ENCODE data around the gene DGKH.

DNA sequence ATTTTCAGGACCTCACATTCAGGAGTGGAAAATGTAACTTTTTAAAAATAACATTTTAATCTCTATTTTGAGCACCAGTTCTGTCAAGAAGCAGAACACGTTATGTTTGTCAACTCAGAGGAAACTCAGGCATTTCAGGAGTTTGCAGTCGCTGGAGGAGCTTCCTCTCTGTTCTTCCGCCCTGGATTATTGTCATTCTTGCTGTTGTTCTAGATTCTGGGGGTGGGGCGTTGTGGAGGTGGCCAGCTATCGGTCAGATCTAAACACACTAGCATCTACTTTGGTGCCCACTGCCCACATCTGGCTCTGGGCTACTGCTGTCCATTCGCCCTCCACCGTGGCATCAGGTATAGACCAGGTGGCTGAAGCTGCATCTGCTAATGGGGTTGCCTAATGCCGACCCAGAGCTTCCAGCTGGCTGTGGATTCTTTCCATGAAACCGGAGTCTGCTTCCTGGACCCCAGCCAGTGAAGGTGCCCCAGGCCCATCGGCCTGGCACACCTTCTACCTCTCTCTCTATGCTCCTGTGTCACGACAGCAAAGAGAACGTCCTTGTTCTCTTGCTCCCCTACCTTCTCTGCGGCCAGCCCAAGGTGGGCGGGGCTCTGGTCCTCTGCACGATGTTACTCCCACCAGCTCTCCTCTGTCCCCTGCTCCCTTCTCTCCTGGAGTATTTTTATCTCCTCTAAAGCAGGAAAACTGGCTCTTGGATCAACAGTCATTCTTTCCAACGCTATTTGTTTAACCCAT lies 36.7 kb upstream of the DGKH start:
- TF ChIP-seq, protein P1, sequence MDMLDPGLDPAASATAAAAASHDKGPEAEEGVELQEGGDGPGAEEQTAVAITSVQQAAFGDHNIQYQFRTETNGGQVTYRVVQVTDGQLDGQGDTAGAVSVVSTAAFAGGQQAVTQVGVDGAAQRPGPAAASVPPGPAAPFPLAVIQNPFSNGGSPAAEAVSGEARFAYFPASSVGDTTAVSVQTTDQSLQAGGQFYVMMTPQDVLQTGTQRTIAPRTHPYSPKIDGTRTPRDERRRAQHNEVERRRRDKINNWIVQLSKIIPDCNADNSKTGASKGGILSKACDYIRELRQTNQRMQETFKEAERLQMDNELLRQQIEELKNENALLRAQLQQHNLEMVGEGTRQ (IDR thresholded peaks at IDR 0.05; ENCODE audit: borderline replicate concordance, low read depth, low read length) = no peak
- TF ChIP-seq, protein P2, sequence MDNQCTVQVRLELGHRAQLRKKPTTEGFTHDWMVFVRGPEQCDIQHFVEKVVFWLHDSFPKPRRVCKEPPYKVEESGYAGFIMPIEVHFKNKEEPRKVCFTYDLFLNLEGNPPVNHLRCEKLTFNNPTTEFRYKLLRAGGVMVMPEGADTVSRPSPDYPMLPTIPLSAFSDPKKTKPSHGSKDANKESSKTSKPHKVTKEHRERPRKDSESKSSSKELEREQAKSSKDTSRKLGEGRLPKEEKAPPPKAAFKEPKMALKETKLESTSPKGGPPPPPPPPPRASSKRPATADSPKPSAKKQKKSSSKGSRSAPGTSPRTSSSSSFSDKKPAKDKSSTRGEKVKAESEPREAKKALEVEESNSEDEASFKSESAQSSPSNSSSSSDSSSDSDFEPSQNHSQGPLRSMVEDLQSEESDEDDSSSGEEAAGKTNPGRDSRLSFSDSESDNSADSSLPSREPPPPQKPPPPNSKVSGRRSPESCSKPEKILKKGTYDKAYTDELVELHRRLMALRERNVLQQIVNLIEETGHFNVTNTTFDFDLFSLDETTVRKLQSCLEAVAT (IDR thresholded peaks at IDR 0.05) = no peak
